ENCODE measurements around the gene EPHB1. TPM values are rescaled to one million over a fixed set of nuclear protein-coding genes. Genes with fewer than 3 reads are reported as not detected.

Gene EPHB1
- total and polyA plus RNA-seq, 5 experiments from 2014 or later = not detected

DNA sequence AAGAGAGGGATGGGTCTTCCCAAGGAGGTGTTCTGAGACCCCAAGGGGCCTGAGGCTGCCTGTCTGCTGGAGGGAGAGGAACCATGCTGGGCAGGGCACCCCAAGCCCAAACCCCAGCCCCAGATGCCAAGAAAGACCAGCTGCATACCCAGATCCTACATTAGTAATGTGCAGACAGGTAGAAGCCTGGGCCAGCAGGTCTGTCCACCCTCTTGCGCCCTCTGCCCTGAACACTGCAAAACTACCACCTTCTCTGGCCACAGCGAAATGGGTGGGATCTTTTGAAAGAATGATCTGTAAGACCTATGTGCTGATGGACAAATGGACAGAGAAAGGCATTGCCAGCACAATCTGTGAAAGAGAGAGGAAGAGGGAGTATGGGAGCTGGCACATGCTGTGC lies 283.2 kb downstream of the EPHB1 start:
- Mint-ChIP-seq H3K9me3 (peaks cover 0 to 4% (median 0%) of the 10 kb centered on the region in 9 donors), H3K27me3 (peaks cover 2 to 29% (median 8%) of the 10 kb centered on the region in 5 donors), H3K4me3 (no peak overlapping the region), H3K4me1 (no peaks in the 10 kb centered on the region), H3K27ac (no peak overlapping the region), H3K36me3 (no peaks in the 10 kb centered on the region)
- DNase-seq = no peak
- POLR2A ChIA-PET = no interaction called here
- ATAC-seq = no peak

DNA sequence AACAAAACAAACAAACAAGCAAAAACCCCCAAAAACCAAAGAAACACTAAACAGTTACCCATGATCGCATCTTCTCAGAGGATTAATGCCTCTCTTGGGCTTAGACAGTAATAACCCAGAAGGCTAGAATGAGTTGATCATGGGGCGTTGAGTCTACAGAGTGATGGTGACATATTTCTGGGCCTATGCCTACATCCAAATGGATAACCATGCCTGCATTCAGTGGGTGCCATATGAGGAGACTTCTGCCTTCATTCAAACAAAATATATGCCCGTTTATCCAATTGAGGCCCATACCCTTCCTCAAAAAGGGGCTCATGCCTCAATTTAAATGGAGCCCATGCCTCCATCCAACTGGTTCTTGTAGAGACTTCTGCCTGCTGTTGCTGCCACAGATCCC lies 284.0 kb downstream of the EPHB1 start:
- no peak overlapping the region for H3K27ac Mint-ChIP-seq
- H3K4me3 Mint-ChIP-seq = no peak overlapping the region
- no peak for DNase-seq
- peaks cover 2 to 31% (median 8%) of the 10 kb centered on the region in 5 donors for H3K27me3 Mint-ChIP-seq
- H3K36me3 Mint-ChIP-seq = no peaks in the 10 kb centered on the region
- H3K4me1 Mint-ChIP-seq = no peaks in the 10 kb centered on the region
- POLR2A ChIA-PET = no interaction called here
- H3K9me3 Mint-ChIP-seq = peaks cover 0 to 4% (median 0%) of the 10 kb centered on the region in 9 donors
- no peak for ATAC-seq

DNA sequence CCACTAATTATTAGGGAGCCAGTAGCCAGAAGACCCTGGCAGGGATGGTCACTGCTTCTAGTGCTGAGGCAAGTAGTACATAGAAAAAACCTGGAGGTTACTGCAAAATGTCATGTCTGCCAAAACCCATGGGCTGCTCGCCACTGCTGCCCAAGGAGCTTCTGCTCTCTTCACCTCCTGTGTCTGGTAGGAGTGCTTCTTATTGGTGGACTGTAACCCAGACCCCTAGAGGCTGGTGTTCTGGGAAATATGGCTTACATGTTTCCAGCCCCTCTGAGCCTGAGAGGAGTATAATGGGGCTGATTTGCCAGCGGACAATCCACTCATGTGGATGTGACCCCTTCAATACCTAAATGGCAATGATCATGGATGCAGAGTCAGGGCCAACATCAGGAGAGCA lies 286.4 kb downstream of the EPHB1 start:
- Mint-ChIP-seq H3K36me3 (no peaks in the 10 kb centered on the region), H3K27me3 (peaks cover 2 to 31% (median 8%) of the 10 kb centered on the region in 5 donors), H3K27ac (no peak overlapping the region), H3K4me3 (no peak overlapping the region), H3K4me1 (no peaks in the 10 kb centered on the region), H3K9me3 (peaks cover 0 to 4% (median 0%) of the 10 kb centered on the region in 9 donors)
- POLR2A ChIA-PET = no interaction called here
- no peak for ATAC-seq
- DNase-seq = no peak

DNA sequence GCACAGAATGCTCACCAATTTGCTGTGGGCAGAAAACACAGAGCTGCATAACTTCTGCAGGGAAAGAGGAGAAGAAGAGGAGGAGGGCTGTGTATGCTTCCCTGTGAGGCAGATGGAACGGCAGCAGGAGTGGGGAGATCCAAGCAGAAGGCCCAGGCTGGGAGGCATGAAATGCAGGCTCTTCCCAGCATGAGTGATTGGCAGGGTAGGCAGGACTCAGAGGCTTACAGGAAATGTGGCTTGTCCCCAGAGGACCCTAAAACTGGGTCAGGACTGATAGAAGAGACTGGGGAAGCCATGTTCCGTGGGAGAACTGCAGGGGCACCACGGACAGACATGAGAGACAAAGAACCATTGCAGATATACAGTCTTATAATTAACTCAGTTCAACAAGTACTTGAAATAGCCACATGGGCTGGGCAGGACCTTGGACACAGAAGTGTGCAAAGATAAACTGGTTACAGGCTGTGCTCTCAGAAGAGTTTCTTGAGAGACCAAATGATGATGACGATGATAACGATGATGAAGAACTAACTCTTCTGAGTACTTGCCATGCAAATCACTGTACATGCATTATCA lies 286.9 kb downstream of the EPHB1 start:
- peaks cover 0 to 3% (median 0%) of the 10 kb centered on the region in 9 donors for H3K9me3 Mint-ChIP-seq
- POLR2A ChIA-PET = no interaction called here
- peaks cover 0 to 31% (median 8%) of the 10 kb centered on the region in 5 donors for H3K27me3 Mint-ChIP-seq
- no peaks in the 10 kb centered on the region for H3K4me1 Mint-ChIP-seq
- no peaks in the 10 kb centered on the region for H3K36me3 Mint-ChIP-seq
- H3K4me3 Mint-ChIP-seq = no peak overlapping the region
- no peak for ATAC-seq
- no peak for DNase-seq
- no peak overlapping the region for H3K27ac Mint-ChIP-seq

DNA sequence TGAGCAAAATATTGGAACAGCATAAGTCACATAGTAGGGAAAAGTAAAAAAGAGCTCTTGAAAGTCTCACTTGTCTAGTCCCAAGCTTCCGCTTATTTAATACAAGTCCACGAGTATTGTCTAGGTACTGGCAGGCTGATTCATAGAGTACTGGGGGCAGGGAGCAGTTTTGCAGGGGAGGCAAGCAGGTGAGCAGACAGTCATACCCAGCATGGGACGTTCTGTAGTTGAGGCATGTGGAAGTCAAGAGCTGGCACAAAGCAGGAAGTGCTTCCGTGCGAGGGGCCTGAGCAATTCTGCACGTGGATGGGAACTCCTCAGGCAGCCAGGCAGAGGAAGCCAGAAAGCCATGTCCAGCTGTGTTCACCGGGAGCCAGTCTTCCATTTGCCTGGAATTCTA lies 287.6 kb downstream of the EPHB1 start:
- H3K9me3 Mint-ChIP-seq = peaks cover 0 to 3% (median 0%) of the 10 kb centered on the region in 9 donors
- H3K4me3 Mint-ChIP-seq = no peak overlapping the region
- DNase-seq = no peak
- no peak overlapping the region for H3K27ac Mint-ChIP-seq
- POLR2A ChIA-PET = no interaction called here
- H3K36me3 Mint-ChIP-seq = no peaks in the 10 kb centered on the region
- ATAC-seq = no peak
- H3K27me3 Mint-ChIP-seq = peaks cover 0 to 31% (median 8%) of the 10 kb centered on the region in 5 donors
- H3K4me1 Mint-ChIP-seq = no peaks in the 10 kb centered on the region

DNA sequence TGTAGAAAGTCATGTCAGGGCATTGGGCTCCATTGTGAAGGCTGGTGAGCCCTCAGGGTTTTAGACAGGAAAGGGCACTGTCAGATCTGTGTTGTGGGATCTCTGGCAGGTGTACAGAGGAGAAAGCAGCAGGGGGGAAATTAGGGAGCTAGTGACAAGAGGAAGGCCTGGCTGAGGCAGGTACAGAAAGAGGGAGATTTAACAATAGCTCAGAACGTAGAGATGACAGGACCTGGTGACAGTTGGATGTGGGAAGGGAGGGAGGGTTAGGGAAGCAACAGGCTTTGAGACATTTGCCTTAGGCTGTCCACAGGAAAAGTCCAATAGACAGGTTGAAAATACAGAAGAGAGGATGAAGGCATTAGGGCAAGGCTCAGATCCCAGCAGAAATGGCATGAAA lies 288.1 kb downstream of the EPHB1 start:
- DNase-seq = no peak
- H3K27me3 Mint-ChIP-seq = peaks cover 0 to 31% (median 8%) of the 10 kb centered on the region in 5 donors

GRCh38 chr3:135083756-135084155 lies 288.7 kb downstream of the EPHB1 start:
- no peak for ATAC-seq
- DNase-seq = no peak
- Mint-ChIP-seq H3K27ac (no peak overlapping the region), H3K4me3 (no peak overlapping the region), H3K4me1 (no peaks in the 10 kb centered on the region), H3K27me3 (peaks cover 0 to 31% (median 8%) of the 10 kb centered on the region in 5 donors), H3K36me3 (no peaks in the 10 kb centered on the region), H3K9me3 (peaks cover 0 to 3% (median 0%) of the 10 kb centered on the region in 9 donors)
- POLR2A ChIA-PET = no interaction called here

More for the DNA sequence above, 288.1 kb downstream of the EPHB1 start:
- POLR2A ChIA-PET = no interaction called here
- Mint-ChIP-seq H3K4me3 (no peak overlapping the region), H3K4me1 (no peaks in the 10 kb centered on the region), H3K27ac (no peak overlapping the region), H3K9me3 (peaks cover 0 to 3% (median 0%) of the 10 kb centered on the region in 9 donors), H3K36me3 (no peaks in the 10 kb centered on the region)
- ATAC-seq = no peak

DNA sequence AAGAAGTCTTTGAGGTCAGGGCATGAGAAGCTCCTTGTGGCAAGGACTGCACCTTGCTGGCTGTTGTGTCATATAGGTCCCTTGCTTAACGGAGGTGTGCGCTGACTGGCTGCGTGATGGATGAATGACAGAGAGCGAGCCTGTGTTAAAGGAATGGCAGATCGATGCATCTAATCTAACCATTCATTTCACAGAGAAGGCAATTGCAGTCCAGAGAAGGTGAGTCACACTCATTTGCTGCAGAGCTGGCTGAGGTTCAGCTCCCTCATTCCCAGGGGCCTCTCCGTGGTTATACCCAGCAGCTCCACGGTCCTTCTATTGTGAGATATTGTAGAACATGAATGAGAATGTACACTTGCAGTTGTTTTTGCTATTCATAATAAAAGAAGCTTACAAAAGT lies 289.3 kb downstream of the EPHB1 start:
- H3K9me3 Mint-ChIP-seq = peaks cover 0 to 3% (median 0%) of the 10 kb centered on the region in 9 donors
- no peak for ATAC-seq

DNA sequence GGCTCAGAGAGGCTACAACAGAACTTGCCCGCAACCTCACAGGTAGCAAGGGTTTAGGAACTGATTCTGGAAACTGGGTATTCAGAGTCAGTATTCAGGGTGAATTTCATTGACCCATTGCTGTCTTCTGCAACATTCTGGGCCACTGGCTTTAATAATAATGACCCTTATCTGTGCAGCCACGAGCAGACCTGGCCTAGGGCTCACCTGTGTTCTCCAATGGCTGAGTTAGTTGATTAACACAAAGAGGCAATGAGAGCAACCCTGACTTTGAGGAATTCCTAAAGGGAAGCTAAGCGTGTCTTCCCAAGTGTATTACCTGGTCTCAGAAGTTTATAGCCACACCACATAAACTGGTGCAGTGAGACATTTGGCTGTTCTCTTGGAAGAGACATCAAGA lies 289.9 kb downstream of the EPHB1 start:
- Mint-ChIP-seq H3K27me3 (peaks cover 0 to 29% (median 6%) of the 10 kb centered on the region in 5 donors), H3K4me3 (no peak overlapping the region), H3K4me1 (no peaks in the 10 kb centered on the region), H3K27ac (no peak overlapping the region), H3K9me3 (peaks cover 0 to 3% (median 0%) of the 10 kb centered on the region in 9 donors), H3K36me3 (no peaks in the 10 kb centered on the region)
- POLR2A ChIA-PET = no interaction called here
- no peak for ATAC-seq
- no peak for DNase-seq

More for the DNA sequence above, 289.3 kb downstream of the EPHB1 start:
- no peak overlapping the region for H3K4me3 Mint-ChIP-seq
- POLR2A ChIA-PET = no interaction called here
- no peak for DNase-seq
- H3K4me1 Mint-ChIP-seq = no peaks in the 10 kb centered on the region
- H3K27ac Mint-ChIP-seq = no peak overlapping the region
- H3K27me3 Mint-ChIP-seq = peaks cover 0 to 30% (median 8%) of the 10 kb centered on the region in 5 donors
- no peaks in the 10 kb centered on the region for H3K36me3 Mint-ChIP-seq

DNA sequence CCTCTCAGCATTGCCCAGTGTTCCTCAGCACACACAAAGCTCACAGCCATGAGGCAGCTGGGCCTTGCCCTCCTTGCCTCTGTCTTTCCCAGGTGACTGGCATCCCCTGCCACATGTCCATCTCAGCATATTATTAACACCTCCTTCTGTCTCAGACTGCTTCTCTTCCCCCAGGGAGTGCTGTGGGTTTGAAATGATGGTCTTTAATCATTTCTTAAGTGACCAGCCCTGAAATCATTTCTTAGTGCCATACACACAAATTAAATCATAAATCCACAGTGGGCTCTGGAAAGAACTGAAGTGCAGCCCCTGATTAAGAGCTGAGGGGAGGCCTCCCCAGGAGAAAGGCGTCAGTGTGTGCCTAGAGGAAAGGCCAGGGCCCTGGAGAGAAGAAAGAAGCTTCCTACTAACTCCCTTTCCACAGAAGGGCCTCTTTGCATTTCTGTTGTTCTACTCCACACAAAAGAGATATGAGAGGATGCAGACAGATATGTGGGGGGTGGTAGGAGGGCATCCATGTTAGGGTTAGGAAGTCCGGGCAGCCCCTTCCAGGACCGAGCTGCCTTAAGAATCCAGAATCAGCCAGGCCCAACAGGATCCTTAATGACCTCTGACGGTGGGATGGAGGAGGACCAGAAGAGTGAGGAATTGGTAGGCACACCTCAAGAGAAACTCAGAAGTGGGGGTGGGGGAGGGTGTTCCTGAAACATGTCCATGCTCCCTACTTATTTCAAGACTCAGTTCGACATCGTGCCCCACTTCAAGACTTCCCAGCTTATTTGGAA lies 290.8 kb downstream of the EPHB1 start:
- POLR2A ChIA-PET = no interaction called here
- Mint-ChIP-seq H3K36me3 (no peaks in the 10 kb centered on the region), H3K27me3 (peaks cover 0 to 24% (median 6%) of the 10 kb centered on the region in 5 donors), H3K4me3 (no peak overlapping the region), H3K9me3 (peaks cover 0 to 3% (median 0%) of the 10 kb centered on the region in 9 donors), H3K27ac (no peak overlapping the region), H3K4me1 (no peaks in the 10 kb centered on the region)
- ATAC-seq = no peak
- DNase-seq = no peak

DNA sequence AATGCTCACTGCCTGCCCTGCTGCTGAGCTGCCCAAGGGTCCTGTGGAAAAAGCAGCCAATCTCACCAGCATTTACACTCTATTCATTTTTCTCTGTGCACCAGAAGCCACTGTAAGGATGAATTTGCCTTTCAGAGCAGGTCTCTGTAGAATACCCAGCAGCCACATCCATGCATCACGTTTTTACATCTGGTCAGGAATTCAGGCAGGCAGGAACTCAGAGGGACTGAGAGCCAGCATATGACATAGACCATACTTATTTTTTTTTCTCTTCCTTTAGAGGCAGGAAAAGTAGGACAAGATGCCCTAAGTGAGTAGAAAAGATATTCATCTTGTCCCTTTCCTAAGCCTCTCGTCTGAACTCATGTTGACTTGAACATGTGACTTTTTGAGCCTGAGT lies 292.7 kb downstream of the EPHB1 start:
- H3K36me3 Mint-ChIP-seq = no peaks in the 10 kb centered on the region
- peaks cover 0 to 3% (median 0%) of the 10 kb centered on the region in 9 donors for H3K9me3 Mint-ChIP-seq
- H3K4me1 Mint-ChIP-seq = no peaks in the 10 kb centered on the region
- POLR2A ChIA-PET = no interaction called here
- no peak for DNase-seq
- no peak overlapping the region for H3K27ac Mint-ChIP-seq
- H3K27me3 Mint-ChIP-seq = peaks cover 0 to 11% (median 3%) of the 10 kb centered on the region in 5 donors
- no peak overlapping the region for H3K4me3 Mint-ChIP-seq
- ATAC-seq = no peak

GRCh38 chr3:135089451-135089850 lies 294.4 kb downstream of the EPHB1 start:
- DNase-seq (no peak), ATAC-seq (no peak)
- peaks cover 0 to 7% (median 1%) of the 10 kb centered on the region in 5 donors for H3K27me3 Mint-ChIP-seq
- POLR2A ChIA-PET = no interaction called here
- H3K4me3 Mint-ChIP-seq = no peak overlapping the region
- H3K36me3 Mint-ChIP-seq = no peaks in the 10 kb centered on the region
- H3K4me1 Mint-ChIP-seq = no peaks in the 10 kb centered on the region
- no peak overlapping the region for H3K27ac Mint-ChIP-seq
- H3K9me3 Mint-ChIP-seq = peaks cover 0 to 3% (median 0%) of the 10 kb centered on the region in 9 donors

DNA sequence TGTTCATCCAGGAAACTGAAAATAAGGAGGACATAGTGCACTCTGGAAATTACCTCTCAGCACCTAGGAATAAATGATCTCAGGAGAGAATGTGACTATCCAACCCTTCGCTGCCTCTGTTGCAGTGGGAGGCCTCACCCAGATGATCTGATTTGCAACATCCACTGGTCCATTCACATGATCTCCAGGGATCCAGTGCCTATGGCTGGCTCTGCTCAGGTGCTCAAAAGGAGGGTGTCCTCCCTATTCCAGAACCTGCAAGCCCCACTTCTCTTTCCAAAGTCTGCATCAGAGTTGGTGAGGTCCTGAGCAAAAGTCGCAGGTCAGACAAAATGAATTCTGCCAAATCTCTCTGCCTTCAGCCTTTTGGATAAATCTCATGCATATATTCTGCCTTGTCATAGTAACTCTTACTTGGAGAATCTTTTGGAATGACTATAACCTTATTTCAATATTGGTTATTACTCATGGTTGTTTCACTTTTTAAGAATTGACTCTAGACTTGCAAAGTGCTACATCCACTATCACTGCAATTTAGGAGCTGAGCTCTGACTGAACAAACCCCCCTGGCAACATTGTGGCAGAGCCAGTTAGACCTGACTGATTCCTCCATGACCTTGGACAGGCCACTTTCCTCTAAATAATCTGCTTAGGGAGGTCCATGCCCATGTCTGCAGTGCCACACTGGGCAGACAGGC lies 295.1 kb downstream of the EPHB1 start:
- POLR2A ChIA-PET = no interaction called here
- no peaks in the 10 kb centered on the region for H3K4me1 Mint-ChIP-seq

More for the DNA sequence above, 295.1 kb downstream of the EPHB1 start:
- ATAC-seq (no peak), DNase-seq (no peak)
- H3K9me3 Mint-ChIP-seq = peaks cover 0 to 3% (median 0%) of the 10 kb centered on the region in 9 donors
- no peaks in the 10 kb centered on the region for H3K36me3 Mint-ChIP-seq
- no peak overlapping the region for H3K27ac Mint-ChIP-seq
- peaks cover 0 to 10% (median 3%) of the 10 kb centered on the region in 5 donors for H3K27me3 Mint-ChIP-seq
- H3K4me3 Mint-ChIP-seq = no peak overlapping the region

Data from naive thymus-derived CD8-positive, alpha-beta T cell (primary cell).